ENCODE results near the gene ZNF496.

DNA sequence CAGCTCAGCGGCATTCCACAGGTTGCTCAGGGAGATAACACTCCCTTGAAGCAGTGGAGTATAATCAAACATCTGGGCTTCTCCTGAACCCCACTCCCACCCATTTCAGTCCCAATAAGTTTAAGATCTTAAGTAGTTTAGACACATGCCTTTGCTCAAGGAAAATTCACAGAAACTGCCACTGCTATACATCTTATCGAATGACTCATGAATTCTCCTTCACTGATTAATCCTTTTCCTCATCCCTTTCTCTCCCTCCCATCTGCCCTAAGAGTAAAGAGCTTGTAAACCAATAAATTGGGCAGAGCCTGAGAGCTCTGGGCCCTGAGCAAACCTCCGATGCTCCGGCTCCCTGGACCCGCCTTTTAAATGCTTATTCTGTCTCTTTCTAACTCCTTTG, 65.6 kb downstream of the ZNF496 start:
- TF ChIP-seq EZH2 (IDR thresholded peaks at IDR 0.05; ENCODE audit: insufficient read depth, poor library complexity, severe bottlenecking) (no peak), EZH2phosphoT487 (IDR thresholded peaks at IDR 0.05; ENCODE audit: insufficient read depth, low read depth) (no peak)

All from GM23248 (cell line).